MCF 10A (cell line): ENCODE data around the gene POLN. TPM values are rescaled to one million over a fixed set of nuclear protein-coding genes. Genes with fewer than 3 reads are reported as not detected.

Source experiments
- BruUV-seq: library from RNA; stranded (reverse); fragments of 400-500 nt; replicated peaks from 2 replicates; lab custom pipeline; 2021; lab: Mats Ljungman, UMichigan
- CTCF ChIA-PET: fragments of 300-600 bp; sonication (Branson Sonifier 250); formaldehyde crosslinking; extraction: SDS; loops from one replicate; lab custom pipeline; 2021; ENCODE audit warnings: antibody characterized with exemption, inconsistent platforms; lab: Yijun Ruan, JAX
- POLR2A ChIA-PET: fragments of 300-600, 350-650 bp; sonication (Branson Sonifier 250); formaldehyde crosslinking; extraction: SDS; loops from one replicate; lab custom pipeline; 2020; ENCODE audit warnings: antibody characterized with exemption, inconsistent platforms; lab: Yijun Ruan, JAX
- DNase-seq: peaks from one replicate; pipeline ENCODE4 v3.0.0-alpha.2; 2018; ENCODE audit not compliant: unreplicated experiment
- H3K27ac Mint-ChIP-seq: one replicate; pipeline ENCODE4 v1.8.0; 2022; ENCODE audit warnings: mild to moderate bottlenecking, low read depth, mixed read lengths; ENCODE audit not compliant: unreplicated experiment
- H3K27me3 Mint-ChIP-seq: one replicate; pipeline ENCODE4 v1.8.0; 2022; ENCODE audit warnings: mixed read lengths; ENCODE audit not compliant: insufficient read depth, unreplicated experiment
- H3K36me3 Mint-ChIP-seq: one replicate; pipeline ENCODE4 v1.8.0; 2022; ENCODE audit warnings: mild to moderate bottlenecking, moderate library complexity, mixed read lengths; ENCODE audit not compliant: insufficient read depth, unreplicated experiment
- H3K4me1 Mint-ChIP-seq: one replicate; pipeline ENCODE4 v1.8.0; 2022; ENCODE audit warnings: mixed read lengths; ENCODE audit not compliant: insufficient read depth, unreplicated experiment
- H3K4me3 Mint-ChIP-seq: one replicate; pipeline ENCODE4 v1.8.0; 2022; ENCODE audit warnings: mild to moderate bottlenecking, moderate library complexity, mixed read lengths; ENCODE audit not compliant: unreplicated experiment
- H3K9me3 Mint-ChIP-seq: one replicate; pipeline ENCODE4 v1.8.0; 2022; ENCODE audit warnings: mixed read lengths; ENCODE audit not compliant: unreplicated experiment
- CTCF ChIP-seq: fragments of 200-600 bp; IDR thresholded peaks from one replicate; pipeline ENCODE4 v1.8.0; 2022; ENCODE audit warnings: antibody characterized with exemption, mild to moderate bottlenecking; ENCODE audit not compliant: unreplicated experiment
- intact Hi-C: fragments of 100-400 bp; cut with micrococcal nuclease; formaldehyde crosslinking; loops from 2 replicates; pipeline ENCODE4 v1.14.1; 2022
- total RNA-seq: library from RNA; stranded (reverse); gene quantifications from 2 replicates; pipeline ENCODE4 v1.2.3, GENCODE V29; 2022

The POLN gene
- total RNA-seq, 1 experiment from 2014 or later = 3.1 TPM

- intact Hi-C loops = loop anchor here (2.0 to 5.0 kb wide), 2 partner anchors 169 to 218 kb away; no protein-coding TSS in a partner anchor
- no peaks in the 10 kb centered on the region for H3K9me3 Mint-ChIP-seq
- CTCF ChIA-PET = no interaction called here
- BruUV-seq = no TSS peak
- H3K27ac Mint-ChIP-seq = no peak overlapping the region
- POLR2A ChIA-PET = no interaction called here
- peaks cover 25% of the 10 kb centered on the region for H3K36me3 Mint-ChIP-seq
- H3K4me1 Mint-ChIP-seq = peaks cover 33% of the 10 kb centered on the region
- DNase-seq = peak; percentile 17
- H3K27me3 Mint-ChIP-seq = no peaks in the 10 kb centered on the region
- TF ChIP-seq CTCF = no peak
- H3K4me3 Mint-ChIP-seq = no peak overlapping the region
Observed at GRCh38 chr4:2243681-2244380, 1.9 kb upstream of the POLN start.

GRCh38 chr4:2241003-2241402, 918 bp downstream of the POLN start:
- intact Hi-C loops = loop anchor here (5.0 kb wide), 1 partner anchor 221 kb away; no protein-coding TSS in a partner anchor
- Mint-ChIP-seq H3K4me3 (peak overlapping the region; percentile 80), H3K36me3 (peaks cover 36% of the 10 kb centered on the region), H3K4me1 (peaks cover 43% of the 10 kb centered on the region), H3K27ac (peak overlapping the region; percentile 90), H3K27me3 (no peaks in the 10 kb centered on the region), H3K9me3 (no peaks in the 10 kb centered on the region)
- no peak for DNase-seq
- POLR2A ChIA-PET = interaction anchor here (0.6 to 4.7 kb wide), 16 partner anchors 9 to 951 kb away, joined by 3 to 54 read pairs (median 4); partner anchors contain the start of genes FAM193A, MAEA, MXD4 and RNF4
- BruUV-seq = no TSS peak
- CTCF ChIA-PET = interaction anchor here (0.5 to 1.4 kb wide), 6 partner anchors 13 to 637 kb away, joined by 3 to 6 read pairs (median 4); no protein-coding TSS in a partner anchor
- TF ChIP-seq CTCF = no peak

GRCh38 chr4:2236944-2237666, 4.8 kb downstream of the POLN start:
- BruUV-seq = no TSS peak
- Mint-ChIP-seq H3K27me3 (no peaks in the 10 kb centered on the region), H3K4me1 (peaks cover 29% of the 10 kb centered on the region), H3K27ac (no peak overlapping the region), H3K9me3 (no peaks in the 10 kb centered on the region), H3K4me3 (no peak overlapping the region), H3K36me3 (peaks cover 62% of the 10 kb centered on the region)
- DNase-seq = no peak
- CTCF ChIA-PET = interaction anchor here (0.7 to 1.7 kb wide), 3 partner anchors 17 to 609 kb away, joined by 3 to 12 read pairs (median 5); no protein-coding TSS in a partner anchor
- POLR2A ChIA-PET = interaction anchor here (1.2 kb wide), 1 partner anchor 25 kb away, joined by 3 read pairs; no protein-coding TSS in a partner anchor
- intact Hi-C loops = no loop called here
- TF ChIP-seq CTCF = no peak

GRCh38 chr4:2231082-2231481, 10.8 kb downstream of the POLN start:
- Mint-ChIP-seq H3K27me3 (no peaks in the 10 kb centered on the region), H3K27ac (no peak overlapping the region), H3K36me3 (peaks cover 55% of the 10 kb centered on the region), H3K4me1 (no peaks in the 10 kb centered on the region), H3K4me3 (no peak overlapping the region), H3K9me3 (no peaks in the 10 kb centered on the region)
- intact Hi-C loops = no loop called here
- no peak for TF ChIP-seq CTCF
- CTCF ChIA-PET = interaction anchor here (6.5 kb wide), 1 partner anchor 11 kb away, joined by 46 read pairs; no protein-coding TSS in a partner anchor
- no peak for DNase-seq
- no TSS peak for BruUV-seq
- POLR2A ChIA-PET = interaction anchor here (1.1 kb wide), 1 partner anchor 238 kb away, joined by 3 read pairs; the partner anchor contains the start of gene RNF4
